ENCODE measurements around the gene TOPBP1. TPM values are rescaled to one million over a fixed set of nuclear protein-coding genes. Genes with fewer than 3 reads are reported as not detected.

The TOPBP1 gene
- total and polyA plus RNA-seq, 2 of the 8 experiments (the other 6 are each of a cell fraction or from before 2014, with no cell fraction given), result 19.7 to 35.9 TPM

- Histone ChIP-seq H3K23me2 (ENCODE audit: low read depth, low read length) (no peaks in the 10 kb centered on the region), H3K14ac (ENCODE audit: insufficient read length) (no peak overlapping the region), H3K27me3 (replicated peaks in 1 of 4; ENCODE audit: control insufficient read depth in 3 of 4, extremely low read depth in 1 of 4, insufficient read depth in 3 of 4, low read length in 3 of 4) (no peaks in the 10 kb centered on the region), H3K9me3 (ENCODE audit: insufficient read depth in 2 of 2, low read depth in 1 of 2, low read length in 1 of 2) (no peaks in the 10 kb centered on the region), H2AK5ac (ENCODE audit: low read depth, low read length) (no peak overlapping the region), H3K36me3 (ENCODE audit: control insufficient read depth in 2 of 4, insufficient read depth in 4 of 4, low read length in 3 of 4) (peaks cover 7 to 82% (median 46%) of the 10 kb centered on the region in 4 experiments), H2BK15ac (ENCODE audit: low read length) (no peak overlapping the region), H2BK12ac (ENCODE audit: low read depth, low read length) (no peak overlapping the region), H2BK5ac (ENCODE audit: low read depth, low read length) (no peak overlapping the region), H3K18ac (ENCODE audit: extremely low read depth, low read length) (no peak overlapping the region), H4K5ac (ENCODE audit: insufficient read length, low read depth, low read length) (no peak overlapping the region), H3K56ac (replicated peaks; ENCODE audit: insufficient read length, low read depth, low read length) (no peak overlapping the region), H4K91ac (replicated peaks; ENCODE audit: insufficient read length, low read length) (no peak overlapping the region), H2BK20ac (ENCODE audit: low read length) (no peak overlapping the region), H3K4me3 (ENCODE audit: extremely low read depth in 1 of 4, insufficient read depth in 2 of 4, low read depth in 3 of 4, low read length in 4 of 4) (no peak overlapping the region), H2AFZ (ENCODE audit: low read length) (no peak overlapping the region), H2BK120ac (replicated peaks; ENCODE audit: low read depth, low read length) (no peak overlapping the region), H3K4me2 (ENCODE audit: insufficient read depth in 1 of 2, low read depth in 2 of 2, low read length in 2 of 2) (no peak overlapping the region), H3K9ac (replicated peaks in 1 of 4; ENCODE audit: extremely low read depth in 1 of 4, low read depth in 3 of 4, low read length in 3 of 4) (no peak overlapping the region), H4K20me1 (replicated peaks in 1 of 2; ENCODE audit: control insufficient read depth in 1 of 2, insufficient read depth in 2 of 2, low read length in 2 of 2) (no peaks in the 10 kb centered on the region), H3K79me1 (ENCODE audit: low read depth, low read length) (no peaks in the 10 kb centered on the region), H4K8ac (ENCODE audit: extremely low read depth, insufficient read depth, low read length) (no peak overlapping the region), H3K79me2 (ENCODE audit: control insufficient read depth in 1 of 2, insufficient read depth in 2 of 2, low read length in 2 of 2) (no peaks in the 10 kb centered on the region), H3K23ac (ENCODE audit: insufficient read length) (no peak overlapping the region), H3K4me1 (replicated peaks in 1 of 4; ENCODE audit: control insufficient read depth in 3 of 4, insufficient read depth in 4 of 4, low read length in 3 of 4) (no peaks in the 10 kb centered on the region), H3K27ac (ENCODE audit: low read depth, low read length) (no peak overlapping the region), H3K4ac (replicated peaks; ENCODE audit: insufficient read length, low read depth, low read length) (no peak overlapping the region)
- ChIA-PET CTCF (ENCODE audit: partially characterized antibody) (no interaction called here), POLR2A (ENCODE audit: partially characterized antibody) (interaction anchor here (0.6 kb wide), 1 partner anchor 192 kb away, joined by 4 read pairs; no protein-coding TSS in a partner anchor)
- WGBS, 2 experiments (ENCODE audit: extremely low coverage in 1 of 2, insufficient coverage in 1 of 2, insufficient read length in 1 of 2, insufficient replicate concordance in 2 of 2, low coverage in 1 of 2, low lambda C conversion rate in 2 of 2, missing lambda C conversion rate in 1 of 2), result 93% methylated on average over 4 of the region's 4 CpGs; no CpG with 5 or more reads in 1 of the 2 experiments
- no peak for DNase-seq (ENCODE audit: low read depth in 1 of 2, low spot score in 2 of 2)
- no peak for FAIRE-seq
- TF ChIP-seq JUND (IDR thresholded peaks at IDR 0.05; ENCODE audit: low read length) (no peak), SIN3A (conservative IDR thresholded peaks at IDR 0.05 in 1 of 2, IDR thresholded peaks at IDR 0.05 in 1 of 2; ENCODE audit: low read depth in 1 of 2, low read length in 2 of 2) (no peak), RFX5 (IDR thresholded peaks at IDR 0.05; ENCODE audit: borderline replicate concordance, low read depth, low read length) (no peak), EP300 (IDR thresholded peaks at IDR 0.05; ENCODE audit: borderline replicate concordance in 1 of 2, low read depth in 2 of 2, low read length in 2 of 2) (no peak), CEBPB (IDR thresholded peaks at IDR 0.05; ENCODE audit: low read depth, low read length) (no peak), GABPA (IDR thresholded peaks at IDR 0.05; ENCODE audit: borderline replicate concordance, insufficient read depth, low read length) (no peak), RXRA (IDR thresholded peaks at IDR 0.05; ENCODE audit: insufficient read depth, low read depth, low read length) (no peak), RAD21 (IDR thresholded peaks at IDR 0.05 in 1 of 2, conservative IDR thresholded peaks at IDR 0.05 in 1 of 2; ENCODE audit: low read depth in 2 of 2, low read length in 2 of 2) (no peak), KDM1A (IDR thresholded peaks at IDR 0.05; ENCODE audit: borderline replicate concordance, low read length) (no peak), SIRT6 (IDR thresholded peaks at IDR 0.05; ENCODE audit: low read length) (no peak), RBBP5 (IDR thresholded peaks at IDR 0.05; ENCODE audit: borderline replicate concordance, low read depth, low read length) (no peak), BCL11A (IDR thresholded peaks at IDR 0.05; ENCODE audit: low read depth in 2 of 2, low read length in 2 of 2) (no peak), SUZ12 (IDR thresholded peaks at IDR 0.05; ENCODE audit: low read length) (no peak), SP1 (IDR thresholded peaks at IDR 0.05; ENCODE audit: low read depth, low read length) (no peak)
Observed at GRCh38 chr3:133641254-133641653, 20.5 kb downstream of the TOPBP1 start.

Measured in H1 (cell line).